ENCODE measurements around the gene ASXL1.

DNA sequence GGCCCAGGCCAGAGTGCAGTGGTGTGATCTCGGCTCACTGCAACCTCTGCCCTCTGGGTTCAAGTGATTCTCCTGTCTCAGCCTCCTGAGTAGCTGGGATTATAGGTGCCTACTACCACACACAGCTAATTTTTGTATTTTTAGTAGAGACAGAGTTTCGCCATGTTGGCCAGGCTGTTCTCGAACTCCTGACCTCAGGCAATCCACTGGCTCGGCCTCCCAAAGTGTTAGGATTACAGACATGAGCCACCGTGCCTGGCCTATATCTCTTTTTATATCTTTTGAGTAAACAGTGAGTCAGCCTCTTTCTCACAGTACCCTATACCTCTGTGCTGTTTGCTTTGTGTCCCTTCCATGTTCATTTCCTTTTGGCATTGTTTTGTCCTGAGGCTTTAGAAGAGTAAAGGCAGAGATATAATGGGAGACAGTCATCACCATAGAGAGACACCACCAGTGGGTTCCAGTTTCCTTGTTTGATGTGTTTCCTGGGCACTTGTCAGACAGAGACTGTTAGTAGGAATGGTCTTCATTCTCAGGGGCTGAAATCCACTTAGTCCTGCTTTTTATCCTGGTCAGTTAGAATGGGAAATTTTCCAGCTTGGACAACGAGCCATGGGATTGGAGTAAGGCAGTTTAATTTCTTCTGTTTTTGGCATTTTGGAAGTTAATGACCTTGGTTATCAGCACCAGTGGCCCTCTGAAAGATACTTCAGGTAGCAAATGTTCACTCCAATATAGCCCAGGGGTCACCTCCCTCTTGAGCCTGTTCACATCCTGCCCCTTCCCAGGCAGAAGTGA is 32.2 kb upstream of the ASXL1 start:
- TF ChIP-seq, protein P1, sequence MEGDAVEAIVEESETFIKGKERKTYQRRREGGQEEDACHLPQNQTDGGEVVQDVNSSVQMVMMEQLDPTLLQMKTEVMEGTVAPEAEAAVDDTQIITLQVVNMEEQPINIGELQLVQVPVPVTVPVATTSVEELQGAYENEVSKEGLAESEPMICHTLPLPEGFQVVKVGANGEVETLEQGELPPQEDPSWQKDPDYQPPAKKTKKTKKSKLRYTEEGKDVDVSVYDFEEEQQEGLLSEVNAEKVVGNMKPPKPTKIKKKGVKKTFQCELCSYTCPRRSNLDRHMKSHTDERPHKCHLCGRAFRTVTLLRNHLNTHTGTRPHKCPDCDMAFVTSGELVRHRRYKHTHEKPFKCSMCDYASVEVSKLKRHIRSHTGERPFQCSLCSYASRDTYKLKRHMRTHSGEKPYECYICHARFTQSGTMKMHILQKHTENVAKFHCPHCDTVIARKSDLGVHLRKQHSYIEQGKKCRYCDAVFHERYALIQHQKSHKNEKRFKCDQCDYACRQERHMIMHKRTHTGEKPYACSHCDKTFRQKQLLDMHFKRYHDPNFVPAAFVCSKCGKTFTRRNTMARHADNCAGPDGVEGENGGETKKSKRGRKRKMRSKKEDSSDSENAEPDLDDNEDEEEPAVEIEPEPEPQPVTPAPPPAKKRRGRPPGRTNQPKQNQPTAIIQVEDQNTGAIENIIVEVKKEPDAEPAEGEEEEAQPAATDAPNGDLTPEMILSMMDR (IDR thresholded peaks at IDR 0.05) = no peak
- no peak for TF ChIP-seq EP300 (IDR thresholded peaks at IDR 0.05)
- TF ChIP-seq POLR2A (IDR thresholded peaks at IDR 0.05) = no peak

Measured in ovary (tissue), 3 donors.